NCI-H226 (cell line): ENCODE data around the gene CTNNA3.
"Not testable (repeated sequence)": the region's sequence is repeated elsewhere in the genome, so short reads cannot be mapped to it uniquely, and the experiment has no call there.

ENCODE experiments used
- DNase-seq: peaks from one replicate; pipeline ENCODE4 v3.0.0-alpha.2; 2015

The CTNNA3 gene

GRCh38 chr10:67492317-67493019 is 203.5 kb downstream of the CTNNA3 start:
- DNase-seq: no peak

GRCh38 chr10:67487906-67488619 is 207.9 kb downstream of the CTNNA3 start:
- DNase-seq: no peak

DNA sequence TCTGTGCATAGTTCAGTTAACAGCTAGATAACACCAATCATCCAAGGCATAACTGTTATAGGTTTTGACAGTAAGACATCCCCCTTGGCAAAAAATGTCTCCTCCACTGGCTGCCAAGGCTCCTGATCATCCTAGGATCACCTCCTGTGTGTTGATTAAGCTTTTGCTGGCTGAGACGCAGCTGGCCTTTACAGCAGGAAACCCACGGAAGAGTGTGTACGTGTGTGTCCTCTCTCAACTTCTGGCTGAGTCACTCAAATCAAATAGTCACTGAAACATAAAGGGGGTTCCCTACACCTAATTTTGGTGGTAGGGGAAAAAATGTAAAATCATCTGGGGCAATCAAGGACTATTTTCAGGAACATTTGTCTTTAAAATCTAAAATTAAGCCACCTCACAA is 208.8 kb downstream of the CTNNA3 start:
- no peak for DNase-seq

DNA sequence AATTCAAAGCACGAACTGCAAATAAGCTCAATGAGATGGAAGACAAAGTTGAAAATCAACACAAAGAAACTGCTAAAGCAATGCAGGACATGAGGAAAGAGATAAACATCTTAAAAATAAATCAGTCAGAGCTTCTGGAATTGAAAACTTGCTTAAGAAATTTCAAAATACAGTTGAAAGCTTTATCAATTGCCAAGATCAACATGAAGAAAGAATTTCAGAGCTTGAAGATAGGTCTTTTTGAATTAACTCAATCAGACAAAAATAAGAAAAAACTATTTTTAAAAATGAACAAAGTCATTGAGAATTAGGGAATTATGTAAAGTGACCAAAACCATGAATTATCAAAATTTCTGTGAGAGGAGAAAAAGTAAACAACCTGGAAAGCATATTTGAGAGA is 218.1 kb downstream of the CTNNA3 start:
- DNase-seq: no peak

- no peak for DNase-seq
These were observed 219.8 kb downstream of the CTNNA3 start for GRCh38 chr10:67476201-67476600.

DNA sequence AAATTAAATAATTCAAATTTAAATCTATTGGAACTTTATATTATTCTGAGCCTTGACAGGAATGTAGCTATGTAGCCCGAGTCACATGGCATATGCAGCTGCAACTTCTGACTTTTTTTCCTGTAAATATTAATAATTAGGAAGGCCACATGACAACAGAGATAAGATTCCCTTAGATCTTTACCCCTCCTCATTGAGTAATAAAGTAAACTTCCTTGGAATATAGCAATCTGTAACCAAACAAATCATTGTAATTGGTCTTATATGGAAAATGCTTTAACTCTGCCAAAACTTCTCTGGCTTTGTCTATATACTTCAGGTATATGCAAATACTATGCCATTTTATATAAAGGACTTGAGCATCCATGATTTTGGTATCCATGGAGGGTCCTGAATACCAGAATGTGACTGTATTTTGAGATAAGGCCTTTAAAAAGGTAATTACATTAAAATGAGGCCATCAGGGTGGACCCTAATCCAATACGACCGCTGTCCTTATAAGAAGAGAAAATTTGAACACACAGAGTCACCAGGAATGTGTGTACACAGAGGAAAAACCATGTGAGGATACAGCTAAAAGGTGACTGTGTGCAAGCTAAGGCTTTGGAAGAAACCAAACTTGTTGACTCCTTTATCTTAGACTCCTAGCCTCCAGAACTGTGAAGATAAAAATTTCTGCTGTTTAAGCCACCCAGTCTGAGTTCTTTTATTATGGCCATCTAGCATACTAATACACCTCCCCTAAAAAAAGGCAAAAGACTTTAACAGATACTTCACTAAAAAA is 222.0 kb downstream of the CTNNA3 start:
- no peak for DNase-seq

GRCh38 chr10:67471022-67471421 is 225.0 kb downstream of the CTNNA3 start:
- no peak for DNase-seq

DNA sequence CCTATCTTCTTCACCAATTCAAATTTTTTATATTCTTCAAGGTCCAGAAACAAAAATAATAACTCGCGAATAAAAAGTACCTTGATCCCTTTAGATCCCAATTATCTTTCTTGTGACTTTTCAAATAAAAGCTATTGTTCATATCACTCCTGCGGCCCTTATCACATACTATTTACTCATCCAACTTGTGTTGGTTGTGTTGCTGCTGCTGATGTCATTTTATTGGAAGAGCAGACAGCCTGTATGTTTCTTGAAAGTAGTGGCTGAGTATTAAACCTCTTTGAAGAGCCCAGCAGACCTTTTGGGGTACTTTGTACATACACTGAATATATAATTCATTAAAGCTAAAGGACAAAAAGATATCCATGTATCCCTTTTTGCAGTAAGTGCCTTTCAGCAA is 231.7 kb downstream of the CTNNA3 start:
- no peak for DNase-seq

DNA sequence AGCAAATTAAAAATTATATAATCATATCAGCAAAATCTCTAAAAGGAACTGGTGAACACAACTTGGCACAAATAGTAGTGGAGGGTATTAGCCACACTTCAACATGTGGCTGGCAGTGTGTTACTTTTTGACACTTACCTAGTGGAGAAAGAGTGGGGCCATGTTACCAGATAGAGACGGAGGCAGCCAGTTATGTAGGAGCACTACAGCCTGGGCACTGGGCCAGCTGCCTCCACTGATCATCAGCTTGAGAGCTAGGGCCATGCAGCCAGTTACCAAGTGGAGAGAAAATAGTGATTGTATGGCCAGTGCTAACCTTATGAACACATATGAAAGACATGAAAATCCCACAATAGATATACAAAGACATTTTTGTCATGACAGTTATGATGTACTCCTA is 243.1 kb downstream of the CTNNA3 start:
- DNase-seq: no peak

DNA sequence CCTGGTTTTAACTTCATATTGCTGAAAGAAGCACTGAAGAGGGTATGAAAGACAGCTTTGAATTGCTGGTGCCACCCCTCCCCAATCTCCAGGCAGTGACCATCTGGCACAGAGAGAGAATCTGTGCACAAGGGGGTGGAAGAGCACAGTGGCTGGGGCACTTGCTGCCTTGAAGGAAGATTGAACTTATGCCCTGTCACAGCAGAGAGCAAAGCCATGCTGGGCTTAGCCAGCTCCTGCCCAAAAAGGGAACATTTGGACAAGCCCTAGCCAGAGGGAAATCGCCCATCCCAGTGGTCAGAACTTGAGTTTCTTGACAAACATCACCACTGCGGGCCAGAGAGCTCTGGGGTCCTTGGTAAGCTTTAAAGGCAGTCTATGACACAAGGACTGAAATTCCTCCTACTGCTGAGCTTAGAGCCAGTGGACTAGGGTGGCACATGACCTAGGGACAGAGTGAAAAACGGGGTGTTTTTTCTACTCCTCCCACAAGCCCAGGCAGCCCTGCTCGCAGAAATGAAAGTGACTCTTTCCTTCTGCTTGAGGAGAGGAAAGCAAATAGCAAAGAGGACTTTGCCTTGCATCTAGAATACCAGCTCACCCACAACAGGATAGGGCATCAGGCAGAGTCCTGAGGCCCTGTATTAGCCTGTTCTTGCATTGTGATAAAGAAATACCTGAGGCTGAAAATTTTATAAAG is 257.2 kb downstream of the CTNNA3 start:
- DNase-seq: no peak

DNA sequence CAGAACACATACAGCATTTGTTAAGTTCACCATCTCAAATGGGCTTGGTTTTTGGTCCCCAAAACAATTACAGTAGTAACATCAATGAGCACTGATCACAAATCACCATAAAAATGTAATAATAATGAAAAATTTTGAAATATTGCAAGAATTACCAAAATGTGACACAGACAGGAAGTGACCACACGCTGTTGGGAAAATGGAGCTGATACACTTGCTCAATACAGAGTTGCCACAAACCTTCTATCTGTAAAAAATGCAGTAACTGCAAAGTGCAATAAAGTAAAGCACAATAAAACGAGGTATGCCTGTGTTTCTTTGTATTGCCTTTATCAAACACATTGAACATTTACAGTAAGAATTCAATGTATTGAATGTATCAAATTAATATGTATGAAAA is 262.7 kb downstream of the CTNNA3 start:
- no peak for DNase-seq

GRCh38 chr10:67402620-67403019 is 293.4 kb downstream of the CTNNA3 start:
- DNase-seq: no peak

GRCh38 chr10:67401711-67402110 is 294.3 kb downstream of the CTNNA3 start:
- DNase-seq: no peak

DNA sequence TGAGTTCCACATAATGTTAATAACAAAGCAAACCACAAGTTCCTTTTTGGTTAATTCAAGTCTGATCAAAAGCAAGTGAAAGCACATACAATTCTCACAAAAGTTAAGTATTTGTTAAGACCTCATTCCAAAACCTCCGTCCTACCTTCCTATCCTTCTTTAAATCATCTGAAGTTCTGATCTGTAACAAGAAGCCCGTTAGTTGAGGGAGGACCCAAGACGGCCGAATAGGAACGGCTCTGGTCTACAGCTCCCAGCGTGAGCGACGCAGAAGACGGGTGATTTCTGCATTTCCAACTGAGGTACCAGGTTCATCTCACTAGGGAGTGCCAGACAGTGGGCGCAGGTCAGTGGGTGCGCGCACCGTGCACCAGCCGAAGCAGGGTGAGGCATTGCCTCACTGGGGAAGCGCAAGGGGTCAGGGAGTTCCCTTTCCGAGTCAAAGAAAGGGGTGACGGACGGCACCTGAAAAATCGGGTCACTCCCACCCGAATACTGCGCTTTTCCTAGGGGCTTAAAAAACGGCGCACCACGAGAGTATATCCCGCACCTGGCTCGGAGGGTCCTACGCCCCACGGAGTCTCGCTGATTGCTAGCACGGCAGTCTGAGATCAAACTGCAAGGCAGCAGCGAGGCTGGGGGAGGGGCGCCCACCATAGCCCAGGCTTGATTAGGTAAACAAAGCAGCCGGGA is 309.0 kb downstream of the CTNNA3 start:
- not testable (repeated sequence) for DNase-seq

- DNase-seq: no peak
These were observed 309.7 kb downstream of the CTNNA3 start for GRCh38 chr10:67386260-67386659.

DNA sequence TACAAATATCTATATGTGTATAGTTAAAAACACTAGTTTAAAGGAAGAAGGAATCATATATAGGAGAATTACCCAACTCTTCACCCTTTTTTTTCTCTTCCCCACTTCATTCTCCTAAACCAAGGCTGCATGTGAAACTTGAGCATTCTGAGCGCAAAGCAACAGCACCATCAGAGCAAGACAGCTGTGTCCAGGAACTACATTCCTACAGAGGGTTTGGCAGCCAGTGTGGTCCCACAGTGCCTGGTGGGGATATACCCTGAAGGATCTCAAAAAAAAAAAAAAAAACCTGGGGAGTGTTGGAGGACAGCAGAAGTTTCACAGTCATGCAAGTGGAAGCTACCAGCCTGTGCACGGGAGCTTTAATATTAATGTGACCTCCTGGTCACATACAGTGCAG is 310.4 kb downstream of the CTNNA3 start:
- DNase-seq: no peak

DNA sequence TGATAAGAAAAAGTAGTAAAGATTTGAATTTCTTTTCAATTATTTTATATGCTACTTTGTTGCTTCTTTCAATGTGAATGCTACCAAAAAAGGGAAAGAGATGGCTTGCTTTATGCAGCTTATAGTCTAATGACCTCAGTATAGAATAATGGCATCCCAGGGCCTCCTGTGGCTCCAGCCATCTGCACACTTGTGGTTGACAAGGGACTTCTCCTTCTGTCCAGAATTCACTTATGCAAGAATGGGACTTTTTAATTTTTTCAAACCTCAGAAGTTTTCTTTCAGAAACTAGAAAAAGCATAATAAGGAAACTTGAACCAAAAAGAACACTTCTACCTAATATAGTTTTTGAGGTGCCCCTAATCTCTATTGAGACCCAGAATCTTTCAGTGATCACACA is 310.9 kb downstream of the CTNNA3 start:
- DNase-seq: no peak

GRCh38 chr10:67331121-67331910 is 364.7 kb downstream of the CTNNA3 start:
- no peak for DNase-seq

DNA sequence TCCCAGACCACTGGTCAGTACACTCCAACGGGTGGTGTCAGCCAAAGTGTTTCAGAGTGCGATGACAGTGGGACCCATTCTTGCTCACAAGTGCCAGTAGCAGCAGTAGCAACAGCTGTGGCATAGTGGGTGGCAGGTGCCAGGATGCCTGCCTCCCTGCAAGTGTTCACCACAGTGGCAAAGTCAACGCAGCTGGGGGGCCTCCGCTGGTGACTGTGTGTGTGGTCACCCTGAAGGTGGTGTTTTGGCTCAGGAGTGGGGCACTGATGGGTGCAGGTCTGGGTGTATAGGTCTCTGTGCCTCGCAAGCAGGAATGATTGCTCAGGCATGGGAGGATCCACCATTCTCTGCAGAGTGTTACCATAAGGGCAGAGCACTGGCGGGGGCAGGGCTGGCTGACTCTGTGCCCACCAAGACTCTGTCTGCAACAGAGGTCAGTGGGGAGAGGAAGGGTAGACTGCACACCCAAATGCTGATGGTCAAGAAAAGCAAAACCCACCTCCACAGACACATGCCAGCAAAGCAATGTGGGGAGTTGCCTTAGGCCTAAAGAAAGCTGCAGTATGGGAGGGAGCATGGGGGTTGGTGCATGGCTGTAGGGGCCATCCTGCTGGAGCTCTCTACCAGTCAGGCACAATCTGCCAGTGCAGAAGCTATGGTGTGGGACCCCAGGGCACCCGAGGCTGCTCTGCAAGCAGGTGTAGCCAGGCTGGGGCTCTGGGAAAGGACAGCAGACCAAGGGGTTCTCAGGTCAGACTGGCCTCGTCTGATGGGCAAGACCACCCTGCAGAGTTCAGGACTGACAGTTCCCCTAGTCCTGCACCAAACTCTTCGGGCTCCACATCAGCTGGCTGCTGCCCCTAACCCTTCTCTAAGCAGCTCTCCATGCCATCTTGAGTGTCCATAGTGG is 368.1 kb downstream of the CTNNA3 start:
- DNase-seq: no peak

DNA sequence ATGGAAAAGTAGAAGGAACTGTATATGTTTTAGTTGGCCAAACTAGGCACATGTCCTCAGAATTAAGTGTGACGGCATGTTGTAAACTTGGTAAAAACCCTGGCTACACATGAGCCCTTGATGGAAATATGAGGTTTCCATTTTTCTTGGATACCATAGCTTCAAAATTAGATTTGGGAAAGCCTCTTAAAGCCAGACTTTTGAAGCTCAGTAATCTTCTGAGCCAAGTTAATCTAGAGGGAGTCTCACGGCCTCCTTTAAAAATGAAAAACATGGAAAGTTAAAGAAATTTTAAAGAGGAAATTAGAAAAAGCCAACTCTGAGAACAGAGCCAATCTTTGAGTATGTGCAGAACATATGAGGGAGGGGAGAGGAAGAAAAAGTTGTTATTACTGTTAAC is 376.0 kb downstream of the CTNNA3 start:
- DNase-seq: no peak

GRCh38 chr10:67308912-67309311 is 387.1 kb downstream of the CTNNA3 start:
- DNase-seq: no peak
